ENCODE results near the gene IFT20. TPM values are rescaled to one million over a fixed set of nuclear protein-coding genes. Genes with fewer than 3 reads are reported as not detected.

The IFT20 gene
- total and polyA plus RNA-seq, 4 donors: 44.6 to 84.1 (median 66.0) TPM

- H3K36me3 ChIP-seq (ENCODE audit: control insufficient read depth, insufficient read depth, low read length): peaks cover 71% of the 10 kb centered on the region
- H3K27me3 ChIP-seq (ENCODE audit: control insufficient read depth, insufficient read depth, low read length): no peaks in the 10 kb centered on the region
- H3K4me3 ChIP-seq (ENCODE audit: low read depth, low read length): no peak within 1 kb of the TSS
- no peak for DNase-seq (ENCODE audit: low read depth in 4 of 6, low spot score in 6 of 6)
- H3K9me3 ChIP-seq (ENCODE audit: control insufficient read depth, insufficient read depth, low read length): no peaks in the 10 kb centered on the region
- WGBS (ENCODE audit: insufficient coverage): 91% methylated on average over 9 of the region's 13 CpGs
- H3K4me1 ChIP-seq (ENCODE audit: control insufficient read depth, insufficient read depth, low read length): peaks cover under 1% of the 10 kb centered on the region
- H3K27ac ChIP-seq (ENCODE audit: low read depth, low read length): no peak within 1 kb of the TSS
These were observed 29.5 kb upstream of the IFT20 start, which contains the start of gene SEBOX for GRCh38 chr17:28364665-28365363. TSS of gene SEBOX (minus strand) at chr17:28365199. CDS start at chr17:28365151, 48 bp downstream.

DNA sequence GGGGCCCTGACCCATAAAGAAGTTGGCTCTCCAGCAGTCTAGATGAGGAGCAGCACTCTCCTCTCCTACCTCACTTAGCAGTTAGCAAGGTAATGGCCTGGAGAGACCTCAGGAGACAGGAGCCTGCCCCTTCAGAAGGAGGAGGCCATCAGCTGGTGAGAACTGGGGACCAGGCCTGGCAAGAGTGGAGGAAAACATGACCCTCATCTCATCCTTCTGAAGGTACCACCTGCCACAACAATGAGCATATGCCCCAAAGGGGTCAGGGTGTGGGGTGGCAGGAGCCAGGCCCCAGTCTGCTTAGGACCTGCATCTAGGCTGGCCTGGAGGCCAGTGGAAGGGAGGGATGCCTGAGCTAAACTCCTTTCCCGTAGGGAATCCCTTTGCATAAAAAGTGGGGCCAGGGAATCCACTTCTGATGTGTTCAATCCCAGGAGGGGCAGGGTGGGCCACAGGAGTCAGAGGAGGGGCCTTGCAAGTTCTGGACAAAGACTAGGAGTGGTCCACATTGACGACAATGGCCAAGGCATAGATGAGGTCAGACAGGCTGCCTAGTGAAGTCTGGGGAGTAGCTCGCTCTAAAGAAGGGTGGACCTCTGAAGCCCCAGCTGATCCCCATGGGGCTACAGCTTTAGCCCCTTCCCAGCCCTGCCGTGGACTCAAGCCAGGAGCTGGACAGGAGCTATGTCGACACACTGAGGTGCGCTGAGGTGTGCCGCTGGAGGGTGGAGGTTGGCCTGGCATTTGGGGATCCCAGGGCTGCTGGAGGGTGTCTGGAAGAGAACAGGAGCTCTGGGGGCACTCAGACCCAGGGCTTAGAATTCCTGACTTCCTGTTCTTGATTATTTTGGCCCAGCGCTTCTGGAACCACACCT lies 28.7 kb upstream of the IFT20 start:
- no peaks in the 10 kb centered on the region for H3K27me3 ChIP-seq (ENCODE audit: control insufficient read depth, insufficient read depth, low read length)
- WGBS (ENCODE audit: insufficient coverage): 95% methylated on average over 7 of the region's 8 CpGs
- no peaks in the 10 kb centered on the region for H3K9me3 ChIP-seq (ENCODE audit: control insufficient read depth, insufficient read depth, low read length)
- no peak overlapping the region for H3K27ac ChIP-seq (ENCODE audit: low read depth, low read length)
- H3K4me1 ChIP-seq (ENCODE audit: control insufficient read depth, insufficient read depth, low read length): no peaks in the 10 kb centered on the region
- DNase-seq (ENCODE audit: low read depth in 4 of 6, low spot score in 6 of 6): no peak
- no peak overlapping the region for H3K4me3 ChIP-seq (ENCODE audit: low read depth, low read length)
- H3K36me3 ChIP-seq (ENCODE audit: control insufficient read depth, insufficient read depth, low read length): peaks cover 74% of the 10 kb centered on the region

- no peaks in the 10 kb centered on the region for H3K4me1 ChIP-seq (ENCODE audit: control insufficient read depth, insufficient read depth, low read length)
- no peak overlapping the region for H3K4me3 ChIP-seq (ENCODE audit: low read depth, low read length)
- H3K9me3 ChIP-seq (ENCODE audit: control insufficient read depth, insufficient read depth, low read length): no peaks in the 10 kb centered on the region
- peaks cover 74% of the 10 kb centered on the region for H3K36me3 ChIP-seq (ENCODE audit: control insufficient read depth, insufficient read depth, low read length)
- no peaks in the 10 kb centered on the region for H3K27me3 ChIP-seq (ENCODE audit: control insufficient read depth, insufficient read depth, low read length)
- no peak overlapping the region for H3K27ac ChIP-seq (ENCODE audit: low read depth, low read length)
- WGBS (ENCODE audit: insufficient coverage): no CpG with 5 or more reads among the region's 5 CpGs
- DNase-seq (ENCODE audit: low read depth in 4 of 6, low spot score in 6 of 6): no peak
These were observed 27.9 kb upstream of the IFT20 start for GRCh38 chr17:28363186-28363585.

GRCh38 chr17:28357901-28358197 lies 22.6 kb upstream of the IFT20 start:
- whole genome bisulfite sequencing (ENCODE audit: insufficient coverage): 3% methylated on average over 4 of the region's 4 CpGs
- peaks cover 54% of the 10 kb centered on the region for H3K36me3 ChIP-seq (ENCODE audit: control insufficient read depth, insufficient read depth, low read length)
- H3K4me3 ChIP-seq (ENCODE audit: low read depth, low read length): peak overlapping the region; percentile 80
- peaks cover 7% of the 10 kb centered on the region for H3K4me1 ChIP-seq (ENCODE audit: control insufficient read depth, insufficient read depth, low read length)
- DNase-seq (ENCODE audit: low read depth in 4 of 6, low spot score in 6 of 6): no peak
- H3K9me3 ChIP-seq (ENCODE audit: control insufficient read depth, insufficient read depth, low read length): no peaks in the 10 kb centered on the region
- H3K27ac ChIP-seq (ENCODE audit: low read depth, low read length): no peak overlapping the region
- no peaks in the 10 kb centered on the region for H3K27me3 ChIP-seq (ENCODE audit: control insufficient read depth, insufficient read depth, low read length)

DNA sequence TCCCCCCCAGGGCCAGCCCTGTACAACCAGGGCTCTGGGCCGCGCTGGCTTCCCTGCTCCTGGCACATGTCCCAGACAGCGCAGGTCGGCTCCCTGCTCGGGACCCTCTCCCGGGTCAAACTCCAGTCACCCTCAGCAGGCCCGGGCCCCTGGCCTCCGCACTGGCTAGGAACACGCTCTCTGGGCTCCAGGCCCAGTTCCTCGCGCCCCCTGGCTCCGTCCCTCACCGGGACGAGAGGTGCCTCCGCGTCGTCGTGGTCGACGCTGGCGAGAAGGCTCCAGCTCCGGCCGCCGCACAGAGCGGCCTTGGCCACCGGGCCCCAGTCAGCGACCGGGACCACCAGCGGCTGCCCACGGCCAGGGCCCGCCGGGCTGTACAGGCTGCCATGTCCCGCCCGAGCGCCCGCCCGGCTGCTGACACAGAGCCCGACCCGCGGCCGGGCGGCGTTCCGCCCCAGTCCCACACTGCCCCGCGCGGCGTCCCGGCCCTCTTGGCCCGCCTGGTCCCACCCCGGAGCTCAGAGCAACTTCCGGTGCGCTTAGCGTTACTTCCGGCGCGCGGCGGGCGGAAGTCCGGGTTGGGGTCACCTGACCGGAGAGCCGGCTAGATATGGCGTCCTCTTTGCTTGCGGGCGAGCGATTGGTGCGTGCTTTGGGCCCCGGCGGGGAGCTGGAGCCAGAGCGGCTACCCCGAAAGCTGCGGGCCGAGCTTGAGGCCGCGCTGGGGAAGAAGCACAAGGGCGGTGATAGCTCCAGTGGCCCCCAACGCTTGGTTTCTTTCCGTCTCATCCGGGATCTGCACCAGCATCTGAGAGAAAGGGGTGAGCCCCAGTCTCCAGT lies 22.0 kb upstream of the IFT20 start, which contains the start of gene POLDIP2:
POLDIP2 (minus strand) TSS at position 467 of the 840 bp plus-strand sequence; CDS start at position 388, 79 bp downstream.
- 0% methylated on average over 80 of the region's 80 CpGs for WGBS (ENCODE audit: insufficient coverage)
- no peak within 1 kb of the TSS for H3K27ac ChIP-seq (ENCODE audit: low read depth, low read length)
- peaks cover 7% of the 10 kb centered on the region for H3K4me1 ChIP-seq (ENCODE audit: control insufficient read depth, insufficient read depth, low read length)
- DNase-seq (ENCODE audit: low read depth in 4 of 6, low spot score in 6 of 6): peak; percentile 87 to 98 (median 92)
- no peaks in the 10 kb centered on the region for H3K27me3 ChIP-seq (ENCODE audit: control insufficient read depth, insufficient read depth, low read length)
- peaks cover 55% of the 10 kb centered on the region for H3K36me3 ChIP-seq (ENCODE audit: control insufficient read depth, insufficient read depth, low read length)
- H3K9me3 ChIP-seq (ENCODE audit: control insufficient read depth, insufficient read depth, low read length): no peaks in the 10 kb centered on the region
- peak within 1 kb of the TSS; percentile 80 for H3K4me3 ChIP-seq (ENCODE audit: low read depth, low read length)

- DNase-seq (ENCODE audit: low read depth in 4 of 6, low spot score in 6 of 6): no peak
- Histone ChIP-seq H3K4me3 (ENCODE audit: low read depth, low read length) (no peak overlapping the region), H3K36me3 (ENCODE audit: control insufficient read depth, insufficient read depth, low read length) (peaks cover 85% of the 10 kb centered on the region), H3K27me3 (ENCODE audit: control insufficient read depth, insufficient read depth, low read length) (no peaks in the 10 kb centered on the region), H3K9me3 (ENCODE audit: control insufficient read depth, insufficient read depth, low read length) (no peaks in the 10 kb centered on the region), H3K27ac (ENCODE audit: low read depth, low read length) (no peak overlapping the region), H3K4me1 (ENCODE audit: control insufficient read depth, insufficient read depth, low read length) (peaks cover 5% of the 10 kb centered on the region)
- 100% methylated on average over 6 of the region's 7 CpGs for WGBS (ENCODE audit: insufficient coverage)
These were observed 15.0 kb upstream of the IFT20 start for GRCh38 chr17:28350271-28350670.

DNA sequence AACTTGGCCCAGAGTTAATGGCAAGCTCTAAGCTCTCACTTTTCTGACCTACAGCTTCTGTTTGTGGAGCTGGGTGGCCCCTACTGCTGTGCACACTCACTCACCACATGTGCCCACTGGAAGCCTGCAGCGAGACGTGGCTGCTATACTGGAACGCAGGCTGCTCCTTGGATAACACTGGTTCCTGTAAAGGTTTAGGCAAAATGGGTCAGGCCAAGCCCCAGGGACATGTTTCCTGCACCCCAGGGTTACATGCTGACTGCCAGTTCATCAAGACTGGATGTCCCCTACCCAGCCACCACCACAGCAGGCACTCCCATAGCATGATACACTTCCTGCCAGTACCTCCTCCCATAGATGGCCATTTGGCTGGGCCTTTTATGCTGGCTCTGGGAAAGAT lies 13.7 kb upstream of the IFT20 start:
- 74% methylated on average over 3 of the region's 3 CpGs for WGBS (ENCODE audit: insufficient coverage)
- H3K27me3 ChIP-seq (ENCODE audit: control insufficient read depth, insufficient read depth, low read length): no peaks in the 10 kb centered on the region
- peaks cover 86% of the 10 kb centered on the region for H3K36me3 ChIP-seq (ENCODE audit: control insufficient read depth, insufficient read depth, low read length)
- H3K4me3 ChIP-seq (ENCODE audit: low read depth, low read length): no peak overlapping the region
- no peaks in the 10 kb centered on the region for H3K9me3 ChIP-seq (ENCODE audit: control insufficient read depth, insufficient read depth, low read length)
- no peak for DNase-seq (ENCODE audit: low read depth in 4 of 6, low spot score in 6 of 6)
- H3K27ac ChIP-seq (ENCODE audit: low read depth, low read length): no peak overlapping the region
- peaks cover 5% of the 10 kb centered on the region for H3K4me1 ChIP-seq (ENCODE audit: control insufficient read depth, insufficient read depth, low read length)

DNA sequence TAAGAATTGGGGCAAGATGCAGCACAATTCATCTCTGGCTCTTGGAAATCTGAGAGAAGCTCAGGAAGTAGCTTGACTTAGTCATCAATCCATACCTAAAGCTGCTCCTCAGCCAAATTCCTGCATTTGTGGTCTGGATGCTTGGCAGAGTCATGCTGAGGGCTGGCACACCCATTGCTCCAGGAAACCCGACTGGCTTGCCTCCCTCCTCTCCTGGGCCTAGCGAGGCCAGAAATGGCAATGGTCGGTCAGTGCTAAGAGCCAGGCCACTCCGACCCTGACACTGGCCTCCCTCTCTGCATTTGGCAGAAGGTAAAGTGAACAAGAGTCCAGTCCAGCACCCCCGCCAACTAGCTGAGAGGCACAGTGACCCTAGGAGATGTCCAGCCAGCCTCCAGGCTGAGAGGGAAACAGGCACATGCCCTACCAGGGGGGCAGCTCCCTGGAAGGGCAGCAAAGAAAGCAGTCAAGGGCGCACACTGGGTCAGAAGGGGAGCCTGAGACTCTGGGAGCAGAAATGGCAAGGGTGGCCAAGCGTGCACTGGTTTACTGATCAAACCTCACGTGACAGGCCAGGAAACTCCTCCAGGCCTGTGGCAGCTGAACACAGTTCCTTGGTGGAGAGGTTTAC lies 12.1 kb upstream of the IFT20 start:
- Histone ChIP-seq H3K4me3 (ENCODE audit: low read depth, low read length) (no peak overlapping the region), H3K9me3 (ENCODE audit: control insufficient read depth, insufficient read depth, low read length) (no peaks in the 10 kb centered on the region), H3K4me1 (ENCODE audit: control insufficient read depth, insufficient read depth, low read length) (peaks cover 5% of the 10 kb centered on the region), H3K27ac (ENCODE audit: low read depth, low read length) (no peak overlapping the region), H3K27me3 (ENCODE audit: control insufficient read depth, insufficient read depth, low read length) (no peaks in the 10 kb centered on the region), H3K36me3 (ENCODE audit: control insufficient read depth, insufficient read depth, low read length) (peaks cover 87% of the 10 kb centered on the region)
- no peak for DNase-seq (ENCODE audit: low read depth in 4 of 6, low spot score in 6 of 6)
- 94% methylated on average over 8 of the region's 8 CpGs for WGBS (ENCODE audit: insufficient coverage)

DNA sequence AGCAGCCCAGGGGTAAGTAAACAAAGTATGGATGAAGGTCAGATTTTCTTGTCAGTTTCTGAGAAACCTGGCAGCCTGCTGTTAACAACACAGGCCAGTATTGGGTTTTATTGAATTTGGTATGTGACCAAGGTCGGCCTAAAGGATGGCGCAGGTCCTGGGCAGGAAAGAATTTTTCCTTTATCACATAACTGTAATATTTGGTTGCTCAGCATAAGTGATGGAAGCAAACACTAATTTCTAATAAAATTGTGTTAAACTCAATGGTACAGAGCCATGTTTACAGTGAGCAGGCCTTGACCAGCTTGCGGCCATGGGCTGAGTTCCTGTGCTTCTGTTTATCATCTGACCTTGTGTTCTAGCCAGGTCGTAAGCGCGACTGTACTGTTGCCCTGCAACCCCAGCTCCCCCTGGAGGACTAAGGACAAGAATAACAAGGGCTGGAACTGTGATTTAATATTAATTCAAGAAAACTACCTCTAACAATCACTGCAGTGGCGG lies 11.5 kb upstream of the IFT20 start:
- H3K36me3 ChIP-seq (ENCODE audit: control insufficient read depth, insufficient read depth, low read length): peaks cover 87% of the 10 kb centered on the region
- no peak overlapping the region for H3K27ac ChIP-seq (ENCODE audit: low read depth, low read length)
- 80% methylated on average over 1 of the region's 7 CpGs for WGBS (ENCODE audit: insufficient coverage)
- no peak overlapping the region for H3K4me3 ChIP-seq (ENCODE audit: low read depth, low read length)
- peaks cover 5% of the 10 kb centered on the region for H3K4me1 ChIP-seq (ENCODE audit: control insufficient read depth, insufficient read depth, low read length)
- no peaks in the 10 kb centered on the region for H3K27me3 ChIP-seq (ENCODE audit: control insufficient read depth, insufficient read depth, low read length)
- no peaks in the 10 kb centered on the region for H3K9me3 ChIP-seq (ENCODE audit: control insufficient read depth, insufficient read depth, low read length)
- DNase-seq (ENCODE audit: low read depth in 4 of 6, low spot score in 6 of 6): no peak
